Measurements from ENCODE around the gene PODN.
A peak's percentile ranks its signal among the peaks of the same experiment; 100 is the strongest.

PODN gene

GRCh38 chr1:53061859-53062707 is at the start of gene PODN:
PODN (plus strand) TSS chr1:53062213; CDS start chr1:53069856, 7,643 bp downstream.
- DNase-seq = no peak

- peak in 3 of 4 experiments; percentile 21 to 55 (median 52) for DNase-seq
Observed at GRCh38 chr1:53014791-53015507, 47.1 kb upstream of the PODN start.

GRCh38 chr1:53015508-53015860 is 46.5 kb upstream of the PODN start:
- no peak for DNase-seq

- DNase-seq = no peak
Observed at GRCh38 chr1:53016705-53017104, 45.3 kb upstream of the PODN start.

- DNase-seq = no peak
Observed at GRCh38 chr1:53020588-53020987, 41.4 kb upstream of the PODN start.

GRCh38 chr1:53022179-53022578 is 39.8 kb upstream of the PODN start:
- no peak for DNase-seq

- no peak for DNase-seq
Observed at GRCh38 chr1:53023546-53023945, 38.5 kb upstream of the PODN start.

GRCh38 chr1:53024117-53024516 is 37.9 kb upstream of the PODN start:
- DNase-seq = no peak

- DNase-seq = no peak
Observed at GRCh38 chr1:53025034-53025768, 36.8 kb upstream of the PODN start.

GRCh38 chr1:53025769-53026112 is 36.3 kb upstream of the PODN start:
- no peak for DNase-seq

GRCh38 chr1:53026254-53026653 is 35.8 kb upstream of the PODN start:
- no peak for DNase-seq

GRCh38 chr1:53031732-53032131 is 30.3 kb upstream of the PODN start:
- DNase-seq = no peak

GRCh38 chr1:53037159-53037558 is 24.9 kb upstream of the PODN start:
- DNase-seq = no peak

GRCh38 chr1:53038566-53038965 is 23.4 kb upstream of the PODN start:
- no peak for DNase-seq

GRCh38 chr1:53043271-53043670 is 18.7 kb upstream of the PODN start:
- no peak for DNase-seq

GRCh38 chr1:53044926-53045325 is 17.1 kb upstream of the PODN start:
- no peak for DNase-seq

GRCh38 chr1:53046930-53047329 is 15.1 kb upstream of the PODN start:
- DNase-seq = no peak

GRCh38 chr1:53047737-53048736 is 14.0 kb upstream of the PODN start:
- DNase-seq = no peak

- no peak for DNase-seq
Observed at GRCh38 chr1:53048960-53049573, 12.9 kb upstream of the PODN start.

- no peak for DNase-seq
Observed at GRCh38 chr1:53049574-53049967, 12.4 kb upstream of the PODN start.

GRCh38 chr1:53050310-53050709 is 11.7 kb upstream of the PODN start:
- DNase-seq = no peak

GRCh38 chr1:53051676-53052075 is 10.3 kb upstream of the PODN start:
- no peak for DNase-seq
